Measurements from ENCODE around the gene PAXX. TPM values are rescaled to one million over a fixed set of nuclear protein-coding genes. Genes with fewer than 3 reads are reported as not detected.

The PAXX gene
- total RNA-seq, 1 experiment from 2014 or later = 64.0 TPM

DNA sequence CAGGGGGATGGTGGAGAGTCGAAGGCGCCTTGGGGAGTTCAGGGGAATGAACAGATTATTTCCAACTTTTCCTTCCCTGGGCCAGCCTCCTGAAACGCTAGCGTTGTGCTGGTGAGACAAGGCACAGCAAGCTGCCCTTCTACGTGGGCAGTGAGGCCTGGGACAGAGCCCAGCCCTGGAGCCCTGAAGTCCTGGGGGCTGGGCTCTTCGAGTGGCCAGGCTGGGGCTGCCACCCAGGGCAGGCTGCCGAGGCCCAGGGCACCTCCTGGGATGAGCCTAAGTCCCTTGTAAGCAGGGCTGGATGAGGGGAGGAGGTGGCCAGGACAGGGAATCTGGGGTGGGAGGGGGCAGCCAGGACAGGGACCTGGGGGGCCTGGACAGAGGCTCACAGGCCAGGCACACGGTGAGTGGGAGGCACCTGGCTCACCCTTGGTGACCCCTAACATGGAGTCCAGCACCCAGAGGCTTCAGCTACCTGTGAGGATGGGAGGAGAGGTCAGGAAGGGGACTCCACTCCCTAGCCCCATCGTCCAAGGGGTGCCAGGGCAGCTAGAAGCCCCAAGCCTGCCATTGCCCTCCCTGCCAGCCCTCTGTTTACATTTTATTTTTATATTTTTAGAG lies 41.5 kb upstream of the PAXX start (continued):
- TF ChIP-seq POLR2AphosphoS5 (IDR thresholded peaks at IDR 0.05; ENCODE audit: low read depth, low read length) = no peak

DNA sequence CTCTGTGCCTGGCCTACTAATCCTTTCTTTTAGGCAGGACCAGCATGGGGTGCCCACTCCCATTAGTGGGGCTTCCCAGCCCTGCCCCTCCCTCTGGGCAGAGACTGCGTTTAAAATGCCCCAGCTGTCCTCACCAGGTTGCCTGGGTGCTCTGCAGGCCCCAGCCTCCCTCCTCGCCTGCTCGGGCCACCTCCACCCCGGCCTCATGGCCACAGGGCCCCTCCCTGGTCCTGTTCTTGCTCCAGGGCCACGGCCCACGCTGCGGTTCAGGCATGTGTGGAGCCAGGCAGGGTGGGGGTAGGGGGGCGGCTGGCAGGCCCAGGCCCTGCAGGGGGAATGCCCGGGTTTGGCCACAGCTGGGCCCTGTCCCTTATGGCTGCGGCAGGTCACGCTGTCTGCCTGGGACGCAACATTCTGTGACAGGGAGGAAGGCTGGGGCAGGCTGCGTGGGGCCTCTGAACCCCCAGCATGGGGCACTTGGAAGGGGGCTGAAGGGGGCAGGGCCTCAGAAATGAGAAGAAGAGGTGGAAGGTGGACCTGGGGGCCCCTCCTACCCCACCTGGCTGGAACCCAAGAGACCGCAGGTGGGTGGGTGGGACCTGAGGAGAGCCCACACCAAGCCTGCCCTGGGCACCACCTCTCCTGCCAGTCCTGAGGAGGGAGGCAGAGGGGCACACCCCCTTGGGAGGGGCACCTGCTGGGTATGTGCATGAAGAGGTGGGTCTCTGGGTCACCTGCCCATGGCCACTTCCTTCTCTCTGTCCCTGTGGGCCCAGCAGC lies 40.5 kb upstream of the PAXX start, which contains the start of gene LCN12:
TSS of gene LCN12 (plus strand) at position 733 of the 780 bp plus-strand sequence. CDS start 55 bp downstream, outside the sequence.
- H3K36me3 ChIP-seq (ENCODE audit: control insufficient read depth, insufficient read depth, low read length) = no peaks in the 10 kb centered on the region; the same call in 1 of the 2 replicates
- ATAC-seq = no peak
- in situ Hi-C loops (cut with HindIII; ENCODE audit: low pct_unique_long_range_greater_than_20kb, low sequenced_read_pairs) (no loop called here), intact Hi-C loops (cut with micrococcal nuclease; ENCODE audit: unreplicated experiment) (no loop called here)
- DNase-seq (ENCODE audit: low read depth, low spot score) = no peak
- BruUV-seq (replicated peaks) = no TSS peak
- CTCF ChIA-PET = interaction anchor here (0.6 kb wide), 1 partner anchor 13 kb away, joined by 8 read pairs; no protein-coding TSS in a partner anchor
- no peaks in the 10 kb centered on the region for H3K9me3 ChIP-seq (ENCODE audit: control insufficient read depth, insufficient read depth, low read depth, low read length)
- H3K4me3 ChIP-seq (ENCODE audit: low read depth in 2 of 2, low read length in 2 of 2) = no peak within 1 kb of the TSS
- no peaks in the 10 kb centered on the region for H3K27me3 ChIP-seq (ENCODE audit: control insufficient read depth, insufficient read depth, low read length)
- no peak for TF ChIP-seq TCF7L2 (IDR thresholded peaks at IDR 0.05; ENCODE audit: low read depth, low read length)
- TF ChIP-seq SIN3A (IDR thresholded peaks at IDR 0.05; ENCODE audit: borderline replicate concordance, insufficient read depth, low read depth, low read length) = no peak
- TF ChIP-seq, protein P1, sequence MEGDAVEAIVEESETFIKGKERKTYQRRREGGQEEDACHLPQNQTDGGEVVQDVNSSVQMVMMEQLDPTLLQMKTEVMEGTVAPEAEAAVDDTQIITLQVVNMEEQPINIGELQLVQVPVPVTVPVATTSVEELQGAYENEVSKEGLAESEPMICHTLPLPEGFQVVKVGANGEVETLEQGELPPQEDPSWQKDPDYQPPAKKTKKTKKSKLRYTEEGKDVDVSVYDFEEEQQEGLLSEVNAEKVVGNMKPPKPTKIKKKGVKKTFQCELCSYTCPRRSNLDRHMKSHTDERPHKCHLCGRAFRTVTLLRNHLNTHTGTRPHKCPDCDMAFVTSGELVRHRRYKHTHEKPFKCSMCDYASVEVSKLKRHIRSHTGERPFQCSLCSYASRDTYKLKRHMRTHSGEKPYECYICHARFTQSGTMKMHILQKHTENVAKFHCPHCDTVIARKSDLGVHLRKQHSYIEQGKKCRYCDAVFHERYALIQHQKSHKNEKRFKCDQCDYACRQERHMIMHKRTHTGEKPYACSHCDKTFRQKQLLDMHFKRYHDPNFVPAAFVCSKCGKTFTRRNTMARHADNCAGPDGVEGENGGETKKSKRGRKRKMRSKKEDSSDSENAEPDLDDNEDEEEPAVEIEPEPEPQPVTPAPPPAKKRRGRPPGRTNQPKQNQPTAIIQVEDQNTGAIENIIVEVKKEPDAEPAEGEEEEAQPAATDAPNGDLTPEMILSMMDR (IDR thresholded peaks at IDR 0.05) = no peak
- TF ChIP-seq, protein P2, sequence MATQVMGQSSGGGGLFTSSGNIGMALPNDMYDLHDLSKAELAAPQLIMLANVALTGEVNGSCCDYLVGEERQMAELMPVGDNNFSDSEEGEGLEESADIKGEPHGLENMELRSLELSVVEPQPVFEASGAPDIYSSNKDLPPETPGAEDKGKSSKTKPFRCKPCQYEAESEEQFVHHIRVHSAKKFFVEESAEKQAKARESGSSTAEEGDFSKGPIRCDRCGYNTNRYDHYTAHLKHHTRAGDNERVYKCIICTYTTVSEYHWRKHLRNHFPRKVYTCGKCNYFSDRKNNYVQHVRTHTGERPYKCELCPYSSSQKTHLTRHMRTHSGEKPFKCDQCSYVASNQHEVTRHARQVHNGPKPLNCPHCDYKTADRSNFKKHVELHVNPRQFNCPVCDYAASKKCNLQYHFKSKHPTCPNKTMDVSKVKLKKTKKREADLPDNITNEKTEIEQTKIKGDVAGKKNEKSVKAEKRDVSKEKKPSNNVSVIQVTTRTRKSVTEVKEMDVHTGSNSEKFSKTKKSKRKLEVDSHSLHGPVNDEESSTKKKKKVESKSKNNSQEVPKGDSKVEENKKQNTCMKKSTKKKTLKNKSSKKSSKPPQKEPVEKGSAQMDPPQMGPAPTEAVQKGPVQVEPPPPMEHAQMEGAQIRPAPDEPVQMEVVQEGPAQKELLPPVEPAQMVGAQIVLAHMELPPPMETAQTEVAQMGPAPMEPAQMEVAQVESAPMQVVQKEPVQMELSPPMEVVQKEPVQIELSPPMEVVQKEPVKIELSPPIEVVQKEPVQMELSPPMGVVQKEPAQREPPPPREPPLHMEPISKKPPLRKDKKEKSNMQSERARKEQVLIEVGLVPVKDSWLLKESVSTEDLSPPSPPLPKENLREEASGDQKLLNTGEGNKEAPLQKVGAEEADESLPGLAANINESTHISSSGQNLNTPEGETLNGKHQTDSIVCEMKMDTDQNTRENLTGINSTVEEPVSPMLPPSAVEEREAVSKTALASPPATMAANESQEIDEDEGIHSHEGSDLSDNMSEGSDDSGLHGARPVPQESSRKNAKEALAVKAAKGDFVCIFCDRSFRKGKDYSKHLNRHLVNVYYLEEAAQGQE (IDR thresholded peaks at IDR 0.05; ENCODE audit: insufficient read depth in 1 of 2, low read depth in 2 of 2, low read length in 1 of 2) = no peak
- no peak for TF ChIP-seq POLR2AphosphoS5 (IDR thresholded peaks at IDR 0.05; ENCODE audit: low read depth, low read length)
- peaks cover 18% of the 10 kb centered on the region for H3K4me1 ChIP-seq (ENCODE audit: control insufficient read depth, insufficient read depth, low read length)
- H3K27ac ChIP-seq (ENCODE audit: low read length) = no peak within 1 kb of the TSS; the same call in 1 of the 2 replicates
- POLR2A ChIA-PET = interaction anchor here (0.5 kb wide), 1 partner anchor 112 kb away, joined by 4 read pairs; no protein-coding TSS in a partner anchor

DNA sequence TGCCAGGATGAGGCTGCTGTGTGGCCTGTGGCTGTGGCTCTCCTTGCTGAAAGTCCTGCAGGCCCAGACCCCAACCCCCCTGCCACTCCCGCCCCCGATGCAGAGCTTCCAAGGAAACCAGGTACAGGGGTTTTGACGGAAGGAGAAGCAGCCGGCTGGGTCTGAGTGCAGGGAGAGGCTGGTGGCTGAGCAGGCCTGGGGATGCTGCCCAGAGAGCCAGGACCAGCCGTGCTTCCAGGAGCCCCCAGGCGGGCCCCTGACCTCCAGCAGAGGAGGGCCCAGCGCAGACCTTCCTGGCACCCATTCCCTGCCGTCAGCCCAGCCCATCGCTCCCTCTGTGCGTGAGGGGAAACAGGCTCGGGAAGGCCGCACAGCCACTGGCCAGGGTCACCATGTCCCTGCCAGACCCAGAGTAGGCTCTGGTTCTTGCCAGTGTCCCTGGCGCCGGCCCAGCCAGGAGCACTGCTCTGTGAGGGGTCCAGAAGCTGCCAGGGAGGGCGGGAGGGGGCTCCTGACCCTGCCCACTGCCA lies 39.8 kb upstream of the PAXX start:
- ATAC-seq (no peak), DNase-seq (ENCODE audit: low read depth, low spot score) (no peak)
- in situ Hi-C loops (cut with HindIII; ENCODE audit: low pct_unique_long_range_greater_than_20kb, low sequenced_read_pairs) = no loop called here
- H3K4me3 ChIP-seq (ENCODE audit: low read depth in 2 of 2, low read length in 2 of 2) = no peak overlapping the region
- ChIA-PET POLR2A (no interaction called here), CTCF (interaction anchor here (0.6 kb wide), 1 partner anchor 12 kb away, joined by 8 read pairs; no protein-coding TSS in a partner anchor)
- TF ChIP-seq SIN3A (IDR thresholded peaks at IDR 0.05; ENCODE audit: borderline replicate concordance, insufficient read depth, low read depth, low read length) (no peak), TCF7L2 (IDR thresholded peaks at IDR 0.05; ENCODE audit: low read depth, low read length) (no peak), POLR2AphosphoS5 (IDR thresholded peaks at IDR 0.05; ENCODE audit: low read depth, low read length) (no peak)
- TF ChIP-seq, protein P1 (IDR thresholded peaks at IDR 0.05) = no peak
- H3K27ac ChIP-seq (ENCODE audit: low read length) = no peak overlapping the region
- H3K27me3 ChIP-seq (ENCODE audit: control insufficient read depth, insufficient read depth, low read length) = no peaks in the 10 kb centered on the region
- H3K4me1 ChIP-seq (ENCODE audit: control insufficient read depth, insufficient read depth, low read length) = peaks cover 15% of the 10 kb centered on the region
- intact Hi-C loops (cut with micrococcal nuclease; ENCODE audit: unreplicated experiment) = no loop called here
- H3K36me3 ChIP-seq (ENCODE audit: control insufficient read depth, insufficient read depth, low read length) = no peaks in the 10 kb centered on the region; the same call in 1 of the 2 replicates
- no TSS peak for BruUV-seq (replicated peaks)
- no peaks in the 10 kb centered on the region for H3K9me3 ChIP-seq (ENCODE audit: control insufficient read depth, insufficient read depth, low read depth, low read length)

All from Panc1 (cell line).